ENCODE measurements around the gene SOX13. TPM values are rescaled to one million over a fixed set of nuclear protein-coding genes. Genes with fewer than 3 reads are reported as not detected.

SOX13 gene
- total and polyA plus RNA-seq, 12 donors: 7.3 to 18.6 (median 12.1) TPM

DNA sequence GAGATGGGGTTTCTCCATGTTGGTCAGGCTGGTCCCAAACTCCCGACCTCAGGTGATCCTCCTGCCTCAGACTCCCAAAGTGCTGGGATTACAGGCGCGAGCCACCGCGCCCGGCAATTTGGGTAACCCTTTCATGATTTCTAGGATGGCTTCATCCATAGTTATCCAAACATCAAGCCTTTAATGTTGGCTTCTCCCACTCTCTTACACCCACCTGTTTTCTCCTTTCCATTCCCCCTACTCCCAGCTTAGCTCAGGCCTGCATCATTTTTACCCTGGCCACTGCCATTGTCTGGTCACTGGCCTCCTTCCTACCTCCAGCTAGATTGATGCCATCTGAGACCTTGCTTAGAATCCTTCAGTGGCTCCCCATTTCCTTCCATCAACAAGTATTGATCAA is 2.0 kb upstream of the SOX13 start:
- intact Hi-C loops (cut with DNase I): loop anchor here in 7 of 10 donors (5.0 to 10.0 kb wide), 3 partner anchors 36 to 199 kb away; no protein-coding TSS in a partner anchor
- no peak for TF ChIP-seq CTCF (IDR thresholded peaks at IDR 0.05)
- Histone ChIP-seq H3K36me3 (no peaks in the 10 kb centered on the region), H3K4me1 (peaks cover 0 to 27% (median 21%) of the 10 kb centered on the region in 9 donors), H3K9me3 (no peaks in the 10 kb centered on the region), H3K27me3 (peaks cover 0 to 52% (median 0%) of the 10 kb centered on the region in 7 donors), H3K4me3 (no peak overlapping the region), H3K27ac (no peak overlapping the region)
- DNase-seq (no peak), ATAC-seq (no peak)
- 96 to 98% methylated on average over 6 of the region's 6 CpGs for WGBS, 2 donors

- no peak for DNase-seq
- H3K36me3 ChIP-seq: no peaks in the 10 kb centered on the region
- H3K27ac ChIP-seq: peak overlapping the region; percentile 75 to 95 (median 86)
- intact Hi-C loops (cut with DNase I): loop anchor here in 8 of 10 donors (1.0 to 10.0 kb wide), 7 partner anchors 21 to 213 kb away; partner anchors contain the start of gene SNRPE (in 1 of the 8)
- peak in 7 of 8 donors; percentile 5 to 45 (median 11) for ATAC-seq
- TF ChIP-seq CTCF (IDR thresholded peaks at IDR 0.05): no peak
- H3K27me3 ChIP-seq: peaks cover 0 to 59% (median 0%) of the 10 kb centered on the region in 7 donors
- peak overlapping the region; percentile 34 to 90 (median 83) for H3K4me3 ChIP-seq
- 0 to 1% methylated on average over 39 of the region's 39 CpGs for WGBS, 2 donors
- H3K9me3 ChIP-seq: no peaks in the 10 kb centered on the region
- H3K4me1 ChIP-seq: peaks cover 0 to 48% (median 41%) of the 10 kb centered on the region in 9 donors
These were observed 940 bp downstream of the SOX13 start for GRCh38 chr1:204073837-204074273.

DNA sequence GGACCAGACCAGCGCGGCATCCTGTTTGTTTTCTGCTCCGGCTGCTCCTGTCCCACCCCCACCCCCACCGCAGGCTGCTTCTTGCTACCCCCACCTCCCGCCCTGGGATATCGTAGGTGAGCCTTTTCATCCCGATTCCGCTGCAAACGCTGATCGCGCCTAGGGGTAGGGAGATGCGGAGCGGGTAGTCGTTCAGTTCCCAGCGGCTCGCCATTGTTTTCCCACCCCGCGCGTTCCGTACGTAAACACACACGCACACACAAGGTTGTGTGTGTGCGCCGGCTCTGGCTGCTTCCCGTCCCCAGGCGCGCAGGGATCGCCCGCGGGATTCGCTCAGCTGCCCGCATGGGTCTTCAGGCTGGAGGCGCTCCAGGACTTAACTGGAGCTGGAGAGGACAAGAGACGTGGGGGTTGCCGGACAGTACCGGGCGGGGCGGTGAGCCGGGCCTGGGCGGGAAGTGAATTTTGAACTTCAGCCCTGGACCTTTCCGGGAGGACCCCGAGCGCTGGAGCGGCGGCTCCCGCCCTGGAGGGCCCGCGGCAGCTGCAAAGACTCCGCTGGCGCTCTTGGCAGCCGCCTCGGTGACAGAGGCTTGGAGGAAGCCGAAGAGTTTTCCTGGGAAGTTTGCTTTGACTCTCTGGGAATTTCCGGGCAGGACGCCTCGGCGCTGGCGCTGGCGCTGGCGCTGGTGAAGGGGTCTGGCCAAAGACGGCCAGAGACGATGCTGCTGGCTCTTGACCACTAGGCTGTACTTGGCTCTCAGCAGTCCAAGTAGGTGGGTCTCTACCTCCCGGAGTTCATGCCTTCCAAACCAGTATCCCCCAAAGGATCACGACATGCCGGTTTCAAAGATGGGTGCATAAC is 1.6 kb downstream of the SOX13 start:
- Histone ChIP-seq H3K36me3 (no peaks in the 10 kb centered on the region), H3K27me3 (peaks cover 0 to 59% (median 0%) of the 10 kb centered on the region in 7 donors), H3K4me1 (peaks cover 1 to 55% (median 48%) of the 10 kb centered on the region in 9 donors), H3K4me3 (peak overlapping the region; percentile 34 to 90 (median 83)), H3K9me3 (no peaks in the 10 kb centered on the region), H3K27ac (peak overlapping the region; percentile 75 to 95 (median 86))
- intact Hi-C loops (cut with DNase I): loop anchor here in 8 of 10 donors (1.0 to 10.0 kb wide), 10 partner anchors 20 to 214 kb away; partner anchors contain the start of gene SNRPE (in 1 of the 8)
- peak; percentile 64 to 84 (median 73) for ATAC-seq
- TF ChIP-seq CTCF (IDR thresholded peaks at IDR 0.05): peak in 2 of 9 donors; percentile 7 to 15
- DNase-seq: peak; percentile 83 to 86
- WGBS, 2 donors: 0 to 1% methylated on average over 65 of the region's 65 CpGs

DNA sequence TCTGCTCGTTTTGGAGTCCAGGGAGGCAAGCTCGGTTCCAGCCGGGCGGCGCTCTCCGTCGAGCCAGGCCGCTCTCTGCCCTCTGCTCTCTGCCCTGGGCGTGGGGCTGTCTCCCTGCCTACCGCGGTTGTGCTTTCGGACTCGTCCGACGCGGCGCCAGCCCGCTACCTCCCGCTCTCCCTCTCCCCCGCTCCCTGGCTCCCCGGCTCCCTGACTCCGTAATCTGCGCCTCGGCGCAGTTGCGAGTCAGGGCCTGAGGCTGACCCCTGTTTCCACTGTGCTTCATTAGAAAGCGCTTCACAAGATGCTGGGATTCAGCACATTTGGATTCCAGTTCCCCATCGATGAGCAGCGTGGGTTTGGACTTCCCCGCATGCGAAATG is 2.2 kb downstream of the SOX13 start:
- intact Hi-C loops (cut with DNase I): loop anchor here in 7 of 10 donors (2.0 to 10.0 kb wide), 7 partner anchors 20 to 214 kb away; partner anchors contain the start of gene SNRPE (in 1 of the 7)
- H3K9me3 ChIP-seq: no peaks in the 10 kb centered on the region
- 8 to 13% methylated on average over 31 of the region's 31 CpGs for WGBS, 2 donors
- peak overlapping the region; percentile 75 to 95 (median 86) for H3K27ac ChIP-seq
- no peaks in the 10 kb centered on the region for H3K36me3 ChIP-seq
- peak in 1 of 2 donors; percentile 45 for DNase-seq
- TF ChIP-seq CTCF (IDR thresholded peaks at IDR 0.05): no peak
- peaks cover 5 to 61% (median 54%) of the 10 kb centered on the region in 9 donors for H3K4me1 ChIP-seq
- peak; percentile 5 to 24 (median 12) for ATAC-seq
- peak overlapping the region; percentile 34 to 90 (median 83) for H3K4me3 ChIP-seq
- H3K27me3 ChIP-seq: peaks cover 0 to 59% (median 0%) of the 10 kb centered on the region in 7 donors
